OCI-LY1 (cell line): ENCODE data around the gene BTBD3.

Experiments
- H2AFZ ChIP-seq: fragments of 200-600 bp; sonication (generic), shearing (Covaris generic); 2 replicates; pipeline ENCODE4 v1.6.0; 2014; ENCODE audit warnings: antibody characterized with exemption, mild to moderate bottlenecking, low read length
- H3F3A ChIP-seq: fragments of 200-600 bp; sonication (generic), shearing (Covaris generic); 2 replicates; pipeline ENCODE4 v1.6.0; 2014; ENCODE audit warnings: mild to moderate bottlenecking, antibody characterized with exemption, low read length, moderate library complexity; ENCODE audit not compliant: insufficient read depth
- H3K27ac ChIP-seq: fragments of 200-600 bp; sonication (generic); 2 replicates; pipeline ENCODE4 v1.5.1; 2014; ENCODE audit warnings: low read length, mixed run types, mild to moderate bottlenecking, low read depth; ENCODE audit not compliant: poor library complexity, severe bottlenecking
- H3K27me3 ChIP-seq: fragments of 200-600 bp; sonication (generic); 2 replicates; pipeline ENCODE4 v1.6.0; 2014; ENCODE audit warnings: antibody characterized with exemption, mild to moderate bottlenecking, low read length, moderate library complexity; ENCODE audit not compliant: insufficient read depth
- H3K36me3 ChIP-seq: fragments of 200-600 bp; sonication (generic); 2 replicates; pipeline ENCODE4 v1.6.1; 2014; ENCODE audit warnings: mild to moderate bottlenecking, antibody characterized with exemption, low read length, moderate library complexity, mixed read lengths; ENCODE audit not compliant: insufficient read depth
- H3K4me1 ChIP-seq: fragments of 200-600 bp; sonication (generic); 2 replicates; pipeline ENCODE4 v1.5.1; 2014; ENCODE audit warnings: mild to moderate bottlenecking, low read length, moderate library complexity; ENCODE audit not compliant: insufficient read depth, severe bottlenecking
- H3K4me2 ChIP-seq: fragments of 200-600 bp; sonication (generic), shearing (Covaris generic); 2 replicates; pipeline ENCODE4 v1.6.1; 2014; ENCODE audit warnings: low read length
- H3K4me3 ChIP-seq: fragments of 200-600 bp; sonication (generic); 2 replicates; pipeline ENCODE4 v1.5.1; 2014; ENCODE audit warnings: low read length, low read depth, mild to moderate bottlenecking, mixed read lengths; ENCODE audit not compliant: poor library complexity, severe bottlenecking
- H3K79me2 ChIP-seq: fragments of 200-600 bp; shearing (Covaris generic); 2 replicates; pipeline ENCODE4 v1.6.1; 2016; ENCODE audit warnings: mixed run types, low read length, mixed read lengths; ENCODE audit not compliant: insufficient read depth
- H3K9ac ChIP-seq: fragments of 200-600 bp; sonication (generic), shearing (Covaris generic); 2 replicates; pipeline ENCODE4 v1.6.1; 2014; ENCODE audit warnings: mild to moderate bottlenecking, low read length, mixed read lengths
- H3K9me2 ChIP-seq: fragments of 200-600 bp; sonication (generic), shearing (Covaris generic); 2 replicates; pipeline ENCODE4 v1.6.1; 2014; ENCODE audit warnings: low read depth, mild to moderate bottlenecking, low read length, mixed read lengths
- H3K9me3 ChIP-seq: fragments of 200-600 bp; shearing (Covaris generic); 2 replicates; pipeline ENCODE4 v1.6.1; 2014; ENCODE audit warnings: low read length, mixed read lengths
- H4K20me1 ChIP-seq: fragments of 200-600 bp; sonication (generic), shearing (Covaris generic); 2 replicates; pipeline ENCODE4 v1.6.0; 2016; ENCODE audit warnings: mild to moderate bottlenecking, low read length; ENCODE audit not compliant: insufficient read depth
- EZH2 ChIP-seq: fragments of 200-600 bp; sonication (generic), shearing (Covaris generic); IDR thresholded peaks from 2 replicates; pipeline ENCODE4 v1.8.0; 2017; ENCODE audit warnings: borderline replicate concordance, mixed run types, mild to moderate bottlenecking, antibody characterized with exemption, low read length, moderate library complexity, mixed read lengths
- TF ChIP-seq, protein P1 (sequence below): fragments of 200-600 bp; sonication (generic), shearing (Covaris generic); IDR thresholded peaks from 2 replicates; pipeline ENCODE4 v1.5.1; 2017; ENCODE audit warnings: mild to moderate bottlenecking, antibody characterized with exemption, low read length, moderate library complexity, mixed read lengths

BTBD3 gene

DNA sequence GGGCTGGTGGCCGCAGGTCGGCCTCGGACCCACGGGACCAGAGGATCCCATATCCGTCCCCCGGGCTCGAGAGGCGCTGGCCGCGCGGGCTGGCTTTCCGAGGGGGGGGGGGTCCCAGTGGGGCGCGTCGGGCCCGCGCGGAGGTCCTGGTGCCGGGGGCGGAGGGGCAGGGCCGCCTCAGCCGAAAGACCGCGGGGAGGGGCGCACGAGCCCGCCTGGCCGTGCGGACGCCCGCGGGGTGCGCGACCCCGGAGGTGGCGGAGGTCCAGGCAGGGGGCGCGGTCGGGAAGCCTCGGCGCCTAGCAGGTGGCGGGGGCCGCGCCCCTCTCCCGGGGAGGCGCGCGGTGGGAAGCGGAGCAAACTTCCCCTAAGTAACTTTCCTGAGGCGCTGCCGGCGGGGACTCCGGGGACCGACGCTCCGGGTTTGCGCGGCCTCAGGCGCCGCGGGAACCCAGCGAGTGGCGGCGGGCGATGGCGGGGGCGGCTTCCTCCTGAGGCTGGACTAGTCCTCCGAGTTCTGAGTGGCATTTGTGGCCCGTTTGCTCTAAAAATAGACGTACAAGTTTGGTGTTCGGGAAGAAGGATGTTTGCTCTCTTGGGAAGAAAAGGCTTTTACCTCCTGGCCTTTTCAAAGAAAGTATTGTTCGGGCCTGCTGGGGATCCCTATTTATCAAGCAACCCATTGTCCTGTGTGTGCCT, 26.5 kb upstream of the BTBD3 start:
- H3F3A ChIP-seq, result no peaks in the 10 kb centered on the region
- H3K36me3 ChIP-seq, result no peaks in the 10 kb centered on the region
- no peak overlapping the region for H3K27ac ChIP-seq
- no peak overlapping the region for H3K9ac ChIP-seq
- H3K9me3 ChIP-seq, result no peaks in the 10 kb centered on the region
- no peaks in the 10 kb centered on the region for H3K9me2 ChIP-seq
- H3K4me1 ChIP-seq, result no peaks in the 10 kb centered on the region
- no peaks in the 10 kb centered on the region for H4K20me1 ChIP-seq
- no peaks in the 10 kb centered on the region for H3K27me3 ChIP-seq
- H3K4me2 ChIP-seq, result no peak overlapping the region
- no peak for TF ChIP-seq EZH2
- TF ChIP-seq, protein P1, sequence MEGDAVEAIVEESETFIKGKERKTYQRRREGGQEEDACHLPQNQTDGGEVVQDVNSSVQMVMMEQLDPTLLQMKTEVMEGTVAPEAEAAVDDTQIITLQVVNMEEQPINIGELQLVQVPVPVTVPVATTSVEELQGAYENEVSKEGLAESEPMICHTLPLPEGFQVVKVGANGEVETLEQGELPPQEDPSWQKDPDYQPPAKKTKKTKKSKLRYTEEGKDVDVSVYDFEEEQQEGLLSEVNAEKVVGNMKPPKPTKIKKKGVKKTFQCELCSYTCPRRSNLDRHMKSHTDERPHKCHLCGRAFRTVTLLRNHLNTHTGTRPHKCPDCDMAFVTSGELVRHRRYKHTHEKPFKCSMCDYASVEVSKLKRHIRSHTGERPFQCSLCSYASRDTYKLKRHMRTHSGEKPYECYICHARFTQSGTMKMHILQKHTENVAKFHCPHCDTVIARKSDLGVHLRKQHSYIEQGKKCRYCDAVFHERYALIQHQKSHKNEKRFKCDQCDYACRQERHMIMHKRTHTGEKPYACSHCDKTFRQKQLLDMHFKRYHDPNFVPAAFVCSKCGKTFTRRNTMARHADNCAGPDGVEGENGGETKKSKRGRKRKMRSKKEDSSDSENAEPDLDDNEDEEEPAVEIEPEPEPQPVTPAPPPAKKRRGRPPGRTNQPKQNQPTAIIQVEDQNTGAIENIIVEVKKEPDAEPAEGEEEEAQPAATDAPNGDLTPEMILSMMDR, result no peak
- no peak overlapping the region for H2AFZ ChIP-seq
- no peaks in the 10 kb centered on the region for H3K79me2 ChIP-seq
- H3K4me3 ChIP-seq, result no peak overlapping the region

DNA sequence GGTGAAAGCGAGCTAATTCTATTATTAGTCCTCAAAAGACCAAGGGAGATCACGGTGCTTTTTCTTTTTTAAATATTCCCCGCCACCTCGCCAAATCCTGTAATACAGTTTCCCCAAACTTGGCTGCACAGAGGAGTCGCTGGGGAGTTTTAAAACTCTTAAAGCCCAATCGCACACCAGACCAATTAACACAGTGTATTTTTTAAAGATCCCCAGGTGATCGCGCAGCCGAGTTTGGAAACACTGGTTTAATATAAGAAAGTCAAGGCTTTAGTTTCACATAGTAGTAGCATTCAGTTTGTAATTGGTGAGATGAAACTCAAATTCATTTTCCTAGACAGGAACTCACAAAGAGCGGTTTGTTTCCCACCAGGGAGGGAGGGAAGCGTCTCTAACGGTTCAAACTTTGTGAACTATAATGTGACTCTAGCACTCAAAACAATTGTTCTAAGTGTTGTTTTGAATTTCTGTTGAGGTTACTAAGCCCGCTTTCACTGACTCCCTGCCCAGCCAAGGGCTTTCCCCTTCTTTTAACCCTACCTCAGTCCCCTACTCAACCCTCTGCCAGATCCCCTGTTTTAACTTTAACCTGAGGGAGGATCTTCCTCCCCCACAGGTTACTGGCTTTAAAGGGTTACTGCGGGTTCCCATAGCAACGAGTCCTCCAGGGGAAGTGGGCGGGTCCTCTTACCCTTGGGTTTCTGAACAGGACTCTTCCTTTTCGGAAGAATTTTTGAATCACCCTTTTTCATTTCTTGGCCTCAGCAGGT, 25.7 kb upstream of the BTBD3 start:
- H3K79me2 ChIP-seq, result no peaks in the 10 kb centered on the region
- no peaks in the 10 kb centered on the region for H3K4me1 ChIP-seq
- no peaks in the 10 kb centered on the region for H3F3A ChIP-seq
- no peaks in the 10 kb centered on the region for H3K36me3 ChIP-seq
- TF ChIP-seq EZH2, result no peak
- TF ChIP-seq, protein P1, result no peak
- no peak overlapping the region for H3K4me3 ChIP-seq
- no peaks in the 10 kb centered on the region for H3K9me3 ChIP-seq
- no peaks in the 10 kb centered on the region for H4K20me1 ChIP-seq
- no peak overlapping the region for H2AFZ ChIP-seq
- H3K9ac ChIP-seq, result no peak overlapping the region
- H3K9me2 ChIP-seq, result no peaks in the 10 kb centered on the region
- H3K4me2 ChIP-seq, result no peak overlapping the region
- H3K27ac ChIP-seq, result no peak overlapping the region
- no peaks in the 10 kb centered on the region for H3K27me3 ChIP-seq

DNA sequence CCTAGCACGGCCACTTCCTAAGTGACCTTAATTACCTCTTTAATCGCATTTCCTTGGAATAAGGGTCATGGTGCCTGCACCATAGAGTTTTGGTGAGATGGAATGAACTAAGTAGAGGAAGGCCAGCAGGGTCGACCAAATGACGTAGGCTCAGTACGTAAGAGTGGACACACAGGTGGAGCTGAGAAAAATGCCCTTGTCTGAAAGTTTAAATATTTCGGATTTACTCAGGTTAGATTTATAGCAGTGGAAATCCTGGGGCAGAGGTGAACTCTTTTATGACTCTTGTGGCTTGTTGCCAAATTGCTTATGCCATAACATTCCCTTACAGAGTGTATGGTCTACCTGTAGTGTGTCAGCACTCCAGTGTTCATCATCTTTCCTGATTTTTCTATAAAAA, 23.6 kb upstream of the BTBD3 start:
- no peak overlapping the region for H3K9ac ChIP-seq
- no peak for TF ChIP-seq EZH2
- TF ChIP-seq, protein P1, result no peak
- no peak overlapping the region for H2AFZ ChIP-seq
- no peak overlapping the region for H3K27ac ChIP-seq
- H3K27me3 ChIP-seq, result no peaks in the 10 kb centered on the region; the same call in 1 of the 2 replicates
- H3K79me2 ChIP-seq, result no peaks in the 10 kb centered on the region
- H4K20me1 ChIP-seq, result no peaks in the 10 kb centered on the region
- H3K4me3 ChIP-seq, result no peak overlapping the region
- H3K9me3 ChIP-seq, result no peaks in the 10 kb centered on the region
- no peak overlapping the region for H3K4me2 ChIP-seq
- no peaks in the 10 kb centered on the region for H3K4me1 ChIP-seq
- H3K9me2 ChIP-seq, result no peaks in the 10 kb centered on the region
- H3K36me3 ChIP-seq, result no peaks in the 10 kb centered on the region
- H3F3A ChIP-seq, result no peaks in the 10 kb centered on the region
